GM19438 (cell line): Measurements from ENCODE around the gene XPNPEP1.

Source experiments
- ATAC-seq: cut with Tn5 transposase; IDR thresholded peaks from one replicate; pipeline ENCODE4 v1.9.1; 2021; ENCODE audit warnings: low read depth; ENCODE audit not compliant: unreplicated experiment

XPNPEP1 gene

GRCh38 chr10:109875151-109875568 is 48.2 kb downstream of the XPNPEP1 start:
- ATAC-seq, result no peak

GRCh38 chr10:109871476-109871875 is 51.8 kb downstream of the XPNPEP1 start:
- no peak for ATAC-seq

- no peak for ATAC-seq
These were observed 56.2 kb downstream of the XPNPEP1 start for GRCh38 chr10:109866995-109867635.

- no peak for ATAC-seq
These were observed 56.9 kb downstream of the XPNPEP1 start for GRCh38 chr10:109866168-109866994.

GRCh38 chr10:109863775-109864174 is 59.5 kb downstream of the XPNPEP1 start:
- ATAC-seq, result no peak

- ATAC-seq, result no peak
These were observed 60.6 kb downstream of the XPNPEP1 start for GRCh38 chr10:109862738-109863137.

GRCh38 chr10:109862041-109862440 is 61.3 kb downstream of the XPNPEP1 start:
- ATAC-seq, result no peak

- ATAC-seq, result no peak
These were observed 62.2 kb downstream of the XPNPEP1 start for GRCh38 chr10:109861081-109861480.

GRCh38 chr10:109859221-109859620 is 64.1 kb downstream of the XPNPEP1 start:
- no peak for ATAC-seq

- ATAC-seq, result no peak
These were observed 67.6 kb downstream of the XPNPEP1 start for GRCh38 chr10:109855746-109856145.

- no peak for ATAC-seq
These were observed 69.4 kb downstream of the XPNPEP1 start for GRCh38 chr10:109853921-109854320.

- ATAC-seq, result peak; percentile 82
These were observed 70.8 kb downstream of the XPNPEP1 start for GRCh38 chr10:109852475-109853037.

GRCh38 chr10:109851616-109852474 is 71.5 kb downstream of the XPNPEP1 start:
- peak; percentile 15 for ATAC-seq

- ATAC-seq, result no peak
These were observed 76.5 kb downstream of the XPNPEP1 start for GRCh38 chr10:109846832-109847231.

GRCh38 chr10:109845308-109845707 is 78.0 kb downstream of the XPNPEP1 start:
- ATAC-seq, result no peak

- ATAC-seq, result no peak
These were observed 84.6 kb downstream of the XPNPEP1 start for GRCh38 chr10:109838592-109839244.

GRCh38 chr10:109837384-109837783 is 85.9 kb downstream of the XPNPEP1 start:
- no peak for ATAC-seq

- no peak for ATAC-seq
These were observed 88.1 kb downstream of the XPNPEP1 start for GRCh38 chr10:109835257-109835656.

GRCh38 chr10:109831846-109832245 is 91.5 kb downstream of the XPNPEP1 start:
- no peak for ATAC-seq

GRCh38 chr10:109824206-109824605 is 99.1 kb downstream of the XPNPEP1 start:
- no peak for ATAC-seq
